KMS-11 (cell line): ENCODE results near the gene ZNF30.
"Not testable (repeated sequence)": the region's sequence is repeated elsewhere in the genome, so short reads cannot be mapped to it uniquely, and the experiment has no call there.

Experiments
- H2AFZ ChIP-seq: fragments of 200-600 bp; sonication (generic); 2 replicates; pipeline ENCODE4 v1.6.1; 2016; ENCODE audit warnings: antibody characterized with exemption, mixed run types, low read depth
- H3K27ac ChIP-seq: fragments of 200-600 bp; sonication (generic); 2 replicates; pipeline ENCODE4 v1.6.1; 2016; ENCODE audit warnings: mild to moderate bottlenecking, mixed run types
- H3K27me3 ChIP-seq: fragments of 200-600 bp; sonication (generic); 2 replicates; pipeline ENCODE4 v1.6.1; 2017; ENCODE audit warnings: mild to moderate bottlenecking, low read depth, mixed run types, moderate library complexity; ENCODE audit not compliant: insufficient read depth
- H3K36me3 ChIP-seq: fragments of 200-600 bp; sonication (generic); 2 replicates; pipeline ENCODE4 v1.6.1; 2017; ENCODE audit warnings: mild to moderate bottlenecking, mixed run types; ENCODE audit not compliant: insufficient read depth
- H3K4me1 ChIP-seq: fragments of 200-600 bp; sonication (generic); 2 replicates; pipeline ENCODE4 v1.6.1; 2016; ENCODE audit warnings: mild to moderate bottlenecking, low read depth, mixed run types; ENCODE audit not compliant: poor library complexity, severe bottlenecking
- H3K4me2 ChIP-seq: fragments of 200-600 bp; sonication (generic); 2 replicates; pipeline ENCODE4 v1.7.0; 2016; ENCODE audit warnings: mild to moderate bottlenecking, mixed run types
- H3K4me3 ChIP-seq: fragments of 200-600 bp; sonication (generic); IDR thresholded peaks from 2 replicates; pipeline ENCODE4 v1.6.1; 2017; ENCODE audit warnings: low read depth, low read length, mixed read lengths; ENCODE audit not compliant: insufficient read depth
- H3K79me2 ChIP-seq: fragments of 200-600 bp; sonication (generic); 2 replicates; pipeline ENCODE4 v1.6.1; 2016; ENCODE audit warnings: low read depth, mixed run types; ENCODE audit not compliant: insufficient read depth
- H3K9ac ChIP-seq: fragments of 200-600 bp; sonication (generic); 2 replicates; pipeline ENCODE4 v1.6.1; 2016; ENCODE audit warnings: mild to moderate bottlenecking, mixed run types
- H4K20me1 ChIP-seq: fragments of 200-600 bp; sonication (generic); 2 replicates; pipeline ENCODE4 v1.6.1; 2016; ENCODE audit warnings: mild to moderate bottlenecking, mixed run types; ENCODE audit not compliant: insufficient read depth
- CTCF ChIP-seq: fragments of 200-600 bp; sonication (generic); conservative IDR thresholded peaks from 2 replicates; pipeline ENCODE4 v1.6.1; 2017; ENCODE audit warnings: low read depth, mild to moderate bottlenecking, antibody characterized with exemption, low read length, moderate library complexity, mixed read lengths

ZNF30 gene

GRCh38 chr19:34961775-34962686 lies 35.3 kb downstream of the ZNF30 start:
- Histone ChIP-seq H3K4me3 (no peak overlapping the region), H3K27me3 (no peaks in the 10 kb centered on the region; the same call in 1 of the 2 replicates), H3K36me3 (no peaks in the 10 kb centered on the region; the same call in 1 of the 2 replicates), H2AFZ (no peak overlapping the region), H3K4me2 (no peak overlapping the region), H3K79me2 (no peaks in the 10 kb centered on the region), H3K4me1 (no peaks in the 10 kb centered on the region), H4K20me1 (no peaks in the 10 kb centered on the region), H3K27ac (no peak overlapping the region), H3K9ac (no peak overlapping the region)
- TF ChIP-seq CTCF: no peak

DNA sequence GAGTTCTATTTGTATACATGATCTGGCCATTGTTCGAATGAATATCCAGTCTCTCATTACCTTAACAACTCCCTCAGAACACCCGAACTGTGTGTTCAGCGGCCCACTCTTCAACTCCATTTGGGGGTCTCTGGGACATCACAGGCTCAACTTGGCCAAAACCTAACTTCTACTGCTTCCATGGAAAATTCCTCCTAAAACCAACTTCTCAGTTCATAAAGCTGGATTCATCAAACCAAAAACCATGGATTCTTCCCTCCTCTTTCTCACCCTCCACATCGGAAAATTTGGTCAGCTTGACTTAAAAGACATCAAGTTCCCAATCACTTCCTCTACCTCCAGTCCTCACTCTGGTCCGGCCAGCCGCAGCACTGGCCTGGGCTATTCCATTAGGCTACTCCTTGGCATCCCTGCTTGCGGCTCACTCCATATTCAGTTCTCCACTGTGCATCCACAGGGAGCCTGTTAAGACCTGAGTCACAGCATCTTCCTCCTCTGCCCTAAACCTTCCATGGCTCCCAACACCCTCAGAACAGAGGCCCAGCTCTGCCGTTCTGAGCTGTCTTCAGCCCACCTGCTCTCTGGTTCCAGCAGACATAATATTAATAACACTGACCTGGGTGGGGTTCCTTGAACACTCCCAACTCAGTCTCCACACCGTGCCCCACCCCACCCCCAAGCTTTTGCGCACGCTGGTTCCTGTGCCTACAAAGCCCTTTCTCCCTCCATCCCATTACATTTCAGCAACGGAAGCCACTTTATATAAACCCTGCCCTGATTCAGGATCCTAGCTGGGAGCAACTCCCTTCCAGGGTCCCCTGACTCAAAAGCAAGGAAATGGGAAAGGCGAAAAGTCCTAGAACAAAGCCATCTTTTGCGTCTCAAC lies 36.2 kb downstream of the ZNF30 start:
- Histone ChIP-seq H3K36me3 (no peaks in the 10 kb centered on the region; the same call in 1 of the 2 replicates), H3K27me3 (no peaks in the 10 kb centered on the region; the same call in 1 of the 2 replicates), H4K20me1 (no peaks in the 10 kb centered on the region), H3K4me2 (peak overlapping the region; percentile 53), H3K79me2 (no peaks in the 10 kb centered on the region), H2AFZ (peak overlapping the region; percentile 86; the same call in 1 of the 2 replicates), H3K27ac (no peak overlapping the region), H3K4me1 (no peaks in the 10 kb centered on the region), H3K9ac (no peak overlapping the region), H3K4me3 (peak overlapping the region; percentile 18)
- TF ChIP-seq CTCF: no peak

DNA sequence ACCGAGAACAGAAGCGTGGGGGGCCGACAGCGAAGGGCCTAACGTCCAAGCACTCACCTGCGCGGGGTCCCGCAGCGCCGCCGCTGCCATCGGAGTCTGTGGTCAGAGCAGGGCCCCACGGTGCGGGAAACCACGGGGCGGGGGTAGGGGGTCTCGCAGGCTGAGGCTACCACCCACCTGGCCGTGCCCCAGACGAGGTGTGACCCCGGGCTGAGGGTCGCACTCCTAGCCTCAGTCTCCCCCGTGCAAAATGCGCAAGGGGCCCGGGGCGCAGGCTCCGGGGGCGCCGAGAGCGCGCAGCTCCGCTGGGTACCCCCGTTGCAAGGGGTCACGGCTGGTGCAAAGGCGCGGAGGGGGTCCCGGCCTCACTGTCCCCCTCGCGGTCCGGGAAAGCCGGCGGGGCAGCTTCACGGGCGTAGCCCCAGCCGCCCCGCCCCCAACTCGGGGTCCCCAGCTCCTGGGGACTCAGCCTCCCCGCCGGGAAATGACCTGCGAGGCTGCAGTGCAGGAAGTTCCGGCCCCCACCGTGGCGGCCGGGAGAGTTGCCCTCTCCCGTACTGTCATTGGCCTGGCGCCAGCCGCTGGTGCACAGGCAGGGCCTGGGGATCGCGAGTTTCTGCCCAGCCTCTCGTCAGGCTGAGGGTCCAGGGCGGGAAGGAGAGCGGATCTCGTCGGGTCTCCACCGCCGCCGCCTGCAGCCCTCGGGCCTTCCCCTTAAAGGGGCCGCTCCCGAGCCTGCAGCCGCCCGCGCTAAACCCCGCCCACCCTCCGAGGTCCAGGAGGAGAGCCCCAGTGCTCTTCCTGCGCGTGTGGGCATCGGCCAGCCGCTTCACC lies 37.1 kb downstream of the ZNF30 start, which contains the start of gene ZNF792:
TSS of gene ZNF792 (minus strand) at position 657 of the 834 bp plus-strand sequence. CDS start at position 90, 567 bp downstream.
- no peaks in the 10 kb centered on the region for H4K20me1 ChIP-seq
- peak within 1 kb of the TSS; percentile 53 for H3K4me2 ChIP-seq
- H3K27me3 ChIP-seq: no peaks in the 10 kb centered on the region; the same call in 1 of the 2 replicates
- no peaks in the 10 kb centered on the region for H3K4me1 ChIP-seq
- peak within 1 kb of the TSS; percentile 86 for H2AFZ ChIP-seq
- no peak within 1 kb of the TSS for H3K27ac ChIP-seq
- H3K79me2 ChIP-seq: no peaks in the 10 kb centered on the region
- H3K4me3 ChIP-seq: peak within 1 kb of the TSS; percentile 18
- TF ChIP-seq CTCF: no peak
- peak within 1 kb of the TSS; percentile 35; the same call in 1 of the 2 replicates for H3K9ac ChIP-seq
- H3K36me3 ChIP-seq: no peaks in the 10 kb centered on the region; the same call in 1 of the 2 replicates

- no peak overlapping the region for H3K27ac ChIP-seq
- no peak overlapping the region for H3K9ac ChIP-seq
- TF ChIP-seq CTCF: no peak
- H3K27me3 ChIP-seq: no peaks in the 10 kb centered on the region; the same call in 1 of the 2 replicates
- H3K36me3 ChIP-seq: no peaks in the 10 kb centered on the region
- no peaks in the 10 kb centered on the region for H4K20me1 ChIP-seq
- no peak overlapping the region; the same call in 1 of the 2 replicates for H2AFZ ChIP-seq
- H3K4me1 ChIP-seq: no peaks in the 10 kb centered on the region
- H3K4me3 ChIP-seq: no peak overlapping the region
- no peak overlapping the region for H3K4me2 ChIP-seq
- H3K79me2 ChIP-seq: no peaks in the 10 kb centered on the region
Observed at GRCh38 chr19:34964598-34964997, 37.9 kb downstream of the ZNF30 start.

DNA sequence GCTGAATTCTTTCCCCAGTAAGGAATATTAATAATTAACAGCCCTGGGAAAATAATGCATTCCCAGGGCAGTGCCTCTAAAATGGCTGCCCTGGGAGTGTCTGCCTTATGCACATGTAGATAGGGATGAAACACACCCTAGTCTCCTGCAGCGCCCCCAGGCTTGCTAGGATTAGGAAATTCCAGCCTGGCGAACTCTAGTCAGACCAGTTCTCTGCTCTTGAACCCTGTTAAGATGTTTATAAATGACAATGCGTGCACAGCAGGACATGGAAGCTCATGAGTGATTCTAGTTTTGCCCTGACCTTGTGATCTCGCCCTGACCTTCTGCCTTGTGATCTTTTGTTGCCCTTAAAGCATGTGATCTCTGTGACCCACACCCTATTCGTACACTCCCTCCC lies 38.8 kb downstream of the ZNF30 start:
- H3K27me3 ChIP-seq, H3K9ac ChIP-seq: not testable (repeated sequence)

More for the DNA sequence above, 38.8 kb downstream of the ZNF30 start:
- not testable (repeated sequence) for H3K36me3 ChIP-seq, H3K4me3 ChIP-seq, H3K27ac ChIP-seq, H4K20me1 ChIP-seq, H3K4me2 ChIP-seq, H2AFZ ChIP-seq, H3K79me2 ChIP-seq, H3K4me1 ChIP-seq
